Large intestine (tissue), 3 donors: ENCODE data around the gene EGFL7. TPM values are rescaled to one million over a fixed set of nuclear protein-coding genes. Genes with fewer than 3 reads are reported as not detected.

Experiments used
- DNase-seq, 2 donors: peaks; one replicate each; pipeline versions ENCODE4 v3.0.0 to v3.0.0-alpha.2; 2013
- H3K27ac ChIP-seq: one replicate; pipeline ENCODE4 v1.5.1; 2013; ENCODE audit warnings: low read length
- H3K27me3 ChIP-seq: 2 replicates; pipeline ENCODE4 v1.6.1; 2013; ENCODE audit warnings: low read length; ENCODE audit not compliant: control insufficient read depth, insufficient read depth
- H3K36me3 ChIP-seq: 2 replicates; pipeline ENCODE4 v1.6.1; 2013; ENCODE audit warnings: low read length; ENCODE audit not compliant: control insufficient read depth, insufficient read depth
- H3K4me1 ChIP-seq: one replicate; pipeline ENCODE4 v1.6.1; 2013; ENCODE audit warnings: low read length; ENCODE audit not compliant: control insufficient read depth, insufficient read depth
- H3K4me3 ChIP-seq: one replicate; pipeline ENCODE4 v1.5.1; 2013; ENCODE audit warnings: low read length
- H3K9me3 ChIP-seq: one replicate; pipeline ENCODE4 v1.6.1; 2013; ENCODE audit warnings: mild to moderate bottlenecking, low read depth, low read length, moderate library complexity; ENCODE audit not compliant: control insufficient read depth
- WGBS: methylation state at CpG from one replicate; pipeline ENCODE4 v1.1.5; 2013; ENCODE audit warnings: low lambda C conversion rate; ENCODE audit not compliant: insufficient coverage; 5-methylcytosine and 5-hydroxymethylcytosine counted together
- polyA plus RNA-seq: library from polyadenylated mRNA; unstranded; fragments of 120-200 nt; gene quantifications from one replicate; pipeline ENCODE4 v1.2.1, GENCODE V29; 2013

The EGFL7 gene
- polyA plus RNA-seq, 1 donor = 47.5 TPM

GRCh38 chr9:136668983-136669790 is 6.5 kb downstream of the EGFL7 start:
- Histone ChIP-seq H3K36me3 (peaks cover 24% of the 10 kb centered on the region), H3K27me3 (peaks cover 12% of the 10 kb centered on the region), H3K27ac (no peak overlapping the region), H3K4me1 (peaks cover 48% of the 10 kb centered on the region), H3K4me3 (peak overlapping the region; percentile 4), H3K9me3 (no peaks in the 10 kb centered on the region)
- no peak for DNase-seq
- no CpG with 5 or more reads among the region's 23 CpGs for WGBS

- no peak for DNase-seq
- H3K27me3 ChIP-seq = peaks cover 10% of the 10 kb centered on the region
- peaks cover 31% of the 10 kb centered on the region for H3K36me3 ChIP-seq
- H3K4me1 ChIP-seq = peaks cover 55% of the 10 kb centered on the region
- no peaks in the 10 kb centered on the region for H3K9me3 ChIP-seq
- H3K27ac ChIP-seq = no peak overlapping the region
- H3K4me3 ChIP-seq = peak overlapping the region; percentile 10
- WGBS = no CpG with 5 or more reads among the region's 23 CpGs
These were observed 7.2 kb downstream of the EGFL7 start for GRCh38 chr9:136669791-136670464.

- Histone ChIP-seq H3K4me1 (peaks cover 58% of the 10 kb centered on the region), H3K36me3 (peaks cover 32% of the 10 kb centered on the region), H3K9me3 (no peaks in the 10 kb centered on the region), H3K4me3 (peak overlapping the region; percentile 10), H3K27ac (no peak overlapping the region), H3K27me3 (peaks cover 7% of the 10 kb centered on the region)
- no CpG with 5 or more reads among the region's 36 CpGs for WGBS
- DNase-seq = no peak
These were observed 8.0 kb downstream of the EGFL7 start for GRCh38 chr9:136670576-136671253.

- no peak for DNase-seq
- Histone ChIP-seq H3K4me3 (no peak overlapping the region), H3K27ac (peak overlapping the region; percentile 51), H3K4me1 (peaks cover 63% of the 10 kb centered on the region), H3K27me3 (peaks cover 7% of the 10 kb centered on the region), H3K36me3 (peaks cover 33% of the 10 kb centered on the region), H3K9me3 (no peaks in the 10 kb centered on the region)
- WGBS = no CpG with 5 or more reads among the region's 12 CpGs
These were observed 8.5 kb downstream of the EGFL7 start for GRCh38 chr9:136671254-136671614.

GRCh38 chr9:136671646-136672430 is 9.1 kb downstream of the EGFL7 start:
- WGBS = no CpG with 5 or more reads among the region's 27 CpGs
- H3K36me3 ChIP-seq = peaks cover 39% of the 10 kb centered on the region
- no peak overlapping the region for H3K4me3 ChIP-seq
- no peak for DNase-seq
- H3K27me3 ChIP-seq = peaks cover 4% of the 10 kb centered on the region
- peaks cover 69% of the 10 kb centered on the region for H3K4me1 ChIP-seq
- H3K9me3 ChIP-seq = no peaks in the 10 kb centered on the region
- H3K27ac ChIP-seq = peak overlapping the region; percentile 51

GRCh38 chr9:136672431-136673087 is 9.8 kb downstream of the EGFL7 start:
- no peak for DNase-seq
- Histone ChIP-seq H3K27me3 (no peaks in the 10 kb centered on the region), H3K27ac (peak overlapping the region; percentile 51), H3K9me3 (no peaks in the 10 kb centered on the region), H3K36me3 (peaks cover 44% of the 10 kb centered on the region), H3K4me3 (no peak overlapping the region), H3K4me1 (peaks cover 76% of the 10 kb centered on the region)
- WGBS = no CpG with 5 or more reads among the region's 14 CpGs

- DNase-seq = no peak
- no CpG with 5 or more reads among the region's 35 CpGs for WGBS
- no peaks in the 10 kb centered on the region for H3K27me3 ChIP-seq
- H3K4me1 ChIP-seq = peaks cover 84% of the 10 kb centered on the region
- peaks cover 45% of the 10 kb centered on the region for H3K36me3 ChIP-seq
- H3K4me3 ChIP-seq = no peak overlapping the region
- H3K27ac ChIP-seq = peak overlapping the region; percentile 13
- no peaks in the 10 kb centered on the region for H3K9me3 ChIP-seq
These were observed 10.6 kb downstream of the EGFL7 start for GRCh38 chr9:136673088-136673974.

- H3K36me3 ChIP-seq = peaks cover 47% of the 10 kb centered on the region
These were observed 11.5 kb downstream of the EGFL7 start for GRCh38 chr9:136673975-136674785.

More at GRCh38 chr9:136673975-136674785, 11.5 kb downstream of the EGFL7 start:
- Histone ChIP-seq H3K9me3 (no peaks in the 10 kb centered on the region), H3K4me3 (no peak overlapping the region), H3K27me3 (no peaks in the 10 kb centered on the region), H3K27ac (peak overlapping the region; percentile 98), H3K4me1 (peaks cover 87% of the 10 kb centered on the region)
- DNase-seq = no peak
- WGBS = no CpG with 5 or more reads among the region's 26 CpGs
